ENCODE measurements around the gene IGSF9B.

Gene IGSF9B

DNA sequence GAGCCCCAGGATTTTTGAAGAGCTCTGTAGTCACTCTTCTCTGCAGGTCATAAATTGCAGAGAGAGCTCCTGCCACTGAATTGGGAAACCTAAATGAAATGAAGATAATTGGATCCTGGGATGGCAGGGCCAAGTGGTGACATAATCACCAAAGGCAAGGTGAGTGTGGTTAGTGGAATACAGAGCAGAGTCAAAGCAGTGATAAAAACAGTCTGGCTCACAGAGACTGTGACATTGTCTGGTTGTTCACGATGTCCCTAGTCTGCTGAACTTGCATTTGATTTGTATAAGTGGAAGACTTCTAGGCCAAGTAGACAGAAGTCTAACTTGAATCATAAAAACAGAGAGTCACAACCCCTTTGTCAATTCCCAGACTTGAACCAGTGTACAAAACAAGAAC, 84.6 kb downstream of the IGSF9B start:
- DNase-seq = no peak

DNA sequence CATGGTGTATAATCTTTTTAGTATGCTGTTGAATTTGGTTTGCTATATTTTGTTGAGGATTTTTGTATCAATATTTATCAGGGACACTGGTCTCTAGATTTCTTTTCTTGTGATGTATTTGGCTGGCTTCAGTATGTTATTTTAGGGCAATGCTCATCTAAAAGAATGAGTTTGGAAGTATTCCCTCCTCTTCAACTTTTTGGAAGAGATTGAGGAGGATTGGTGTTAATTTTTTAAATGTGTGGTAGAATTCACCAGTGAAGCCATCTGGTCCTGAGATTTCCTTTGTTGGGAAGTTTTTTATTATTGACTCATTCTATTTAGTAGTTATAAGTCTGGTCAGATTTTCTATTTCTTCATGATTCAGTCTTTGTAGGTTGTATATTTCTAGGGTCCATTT, 89.3 kb downstream of the IGSF9B start:
- no peak for DNase-seq

DNA sequence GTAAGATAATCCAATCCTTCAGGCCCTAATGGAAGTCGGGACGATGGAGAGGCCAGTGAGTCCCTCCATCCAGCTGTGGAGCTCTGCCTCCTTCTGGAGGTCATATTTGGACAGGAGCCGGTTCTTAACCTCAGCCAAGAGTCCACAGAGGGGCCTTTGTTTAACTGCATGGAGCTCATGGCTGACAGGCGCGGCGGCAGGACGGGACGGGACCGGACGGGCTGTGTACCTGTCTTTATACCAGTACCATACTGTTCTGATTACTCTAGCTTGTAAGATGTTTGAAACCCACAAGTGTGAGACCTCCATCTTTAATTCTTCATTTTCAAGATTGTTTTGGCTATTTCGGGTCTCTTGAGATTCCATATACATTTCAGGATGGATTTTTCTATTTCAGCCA, 91.3 kb downstream of the IGSF9B start:
- no peak for DNase-seq

DNA sequence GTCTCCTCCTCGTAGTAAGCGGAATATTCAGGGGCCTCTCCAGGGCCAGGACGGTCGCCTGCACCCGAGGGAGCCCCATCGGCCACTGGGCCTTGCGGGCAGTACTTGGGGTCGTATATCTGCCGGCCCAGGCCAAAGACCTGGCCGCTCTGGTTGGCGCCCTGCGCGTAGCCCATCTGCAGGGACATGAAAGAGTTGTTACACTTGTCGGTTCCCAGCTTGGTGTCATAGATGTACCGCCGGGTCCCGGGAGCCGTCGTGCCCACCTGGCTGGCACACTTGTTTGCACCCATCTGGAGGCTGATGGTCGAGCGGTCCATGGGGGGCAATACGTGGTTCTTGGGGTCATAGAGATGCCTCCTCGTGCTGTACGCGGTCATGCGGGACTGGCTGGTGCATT, 92.0 kb downstream of the IGSF9B start:
- no peak for DNase-seq

DNA sequence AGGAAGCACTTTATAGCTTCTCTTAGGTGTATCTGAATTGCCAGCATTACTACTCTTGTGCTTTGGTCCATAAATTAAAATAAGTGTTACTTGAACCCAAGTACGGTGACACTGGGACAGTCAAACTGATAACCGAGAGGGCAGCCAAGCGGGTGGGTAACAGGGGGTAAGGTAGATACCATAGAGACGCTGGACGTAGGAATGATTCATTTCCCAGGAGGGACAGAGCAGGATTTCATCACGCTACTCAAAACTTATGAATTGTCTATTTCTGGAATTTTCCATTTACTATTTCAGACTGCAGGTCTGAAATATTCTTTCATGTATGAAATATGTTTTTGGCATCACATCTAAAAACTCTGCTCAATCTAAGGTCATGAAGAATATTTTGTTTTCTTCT, 96.6 kb downstream of the IGSF9B start:
- DNase-seq = no peak

All from nucleus accumbens (tissue), 56 donors.